Activated CD4-positive, CD25-positive, alpha-beta regulatory T cell (primary cell): ENCODE results near the gene GRIN1.

Experiments used
- DNase-seq, 4 experiments: peaks; one replicate each; lab custom pipeline; 2025; lab: John Stamatoyannopoulos, UW

The GRIN1 gene

DNA sequence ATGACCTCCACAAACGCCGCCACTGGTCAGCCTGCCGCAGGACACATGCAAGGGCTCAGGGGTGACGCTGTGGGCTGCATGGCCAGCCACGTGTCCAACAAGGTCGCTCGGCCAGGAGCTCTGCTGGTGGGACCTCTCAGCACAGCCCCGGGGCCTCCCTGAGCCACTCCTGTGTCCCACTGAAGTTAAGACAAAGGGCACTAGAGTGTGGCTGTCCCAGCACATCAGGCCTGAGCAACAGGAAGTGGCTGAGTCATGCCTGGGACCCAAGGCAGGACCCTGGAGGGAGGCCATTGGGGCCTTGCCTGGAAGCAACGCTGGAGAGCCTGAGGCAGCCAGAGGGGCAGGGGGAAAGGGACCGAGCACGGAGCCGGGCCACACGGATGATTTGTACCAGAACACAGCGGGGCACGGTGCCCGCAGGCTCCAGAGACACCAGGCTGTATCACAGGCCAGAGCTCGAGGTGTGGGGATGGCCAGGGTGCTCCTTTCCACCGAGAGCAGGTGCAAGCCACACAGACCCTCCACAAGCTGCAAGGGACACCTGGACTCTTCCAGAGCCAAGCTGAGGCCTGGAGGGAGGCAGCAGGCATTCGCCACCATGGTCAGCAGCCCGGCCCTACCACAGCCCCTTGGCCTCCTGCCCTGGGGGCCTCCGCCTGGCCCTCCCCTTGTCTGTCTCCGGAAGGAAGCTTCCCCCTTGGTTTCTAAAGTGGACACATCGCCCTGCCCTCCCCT, 39.4 kb downstream of the GRIN1 start:
- no peak for DNase-seq

DNA sequence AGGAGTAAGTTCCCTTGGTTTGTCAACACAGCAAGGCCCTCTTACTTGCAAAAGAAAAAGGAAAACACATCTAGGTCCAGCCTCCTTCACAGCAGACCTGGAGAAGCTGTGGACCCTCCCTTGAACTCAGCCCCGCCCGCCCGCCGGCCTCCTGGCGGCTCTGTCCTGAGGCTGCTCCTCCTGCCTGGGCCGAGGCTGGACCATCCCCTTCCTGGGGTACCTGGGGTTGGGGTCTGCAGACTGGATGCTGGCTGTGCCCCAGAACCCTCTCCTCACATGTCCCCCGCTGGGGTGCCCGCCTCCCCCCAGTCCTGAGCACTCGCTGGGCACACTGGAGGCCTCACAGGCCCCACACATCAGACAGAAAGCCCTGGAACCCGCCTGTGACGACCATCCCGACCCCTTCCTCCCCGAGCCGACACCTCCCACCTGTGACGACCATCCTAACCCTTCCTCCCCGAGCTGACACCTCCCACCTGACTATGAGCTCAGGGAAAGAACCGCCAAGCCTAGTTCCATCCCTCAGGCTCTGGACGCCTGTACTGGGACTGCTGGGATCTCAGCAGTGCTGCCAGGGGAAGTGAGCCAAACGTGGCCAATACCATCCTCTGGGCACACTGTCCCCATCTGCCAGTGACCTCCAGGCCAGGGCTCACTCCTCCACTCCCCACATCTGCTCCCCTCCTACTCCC, 40.1 kb downstream of the GRIN1 start:
- DNase-seq = no peak

DNA sequence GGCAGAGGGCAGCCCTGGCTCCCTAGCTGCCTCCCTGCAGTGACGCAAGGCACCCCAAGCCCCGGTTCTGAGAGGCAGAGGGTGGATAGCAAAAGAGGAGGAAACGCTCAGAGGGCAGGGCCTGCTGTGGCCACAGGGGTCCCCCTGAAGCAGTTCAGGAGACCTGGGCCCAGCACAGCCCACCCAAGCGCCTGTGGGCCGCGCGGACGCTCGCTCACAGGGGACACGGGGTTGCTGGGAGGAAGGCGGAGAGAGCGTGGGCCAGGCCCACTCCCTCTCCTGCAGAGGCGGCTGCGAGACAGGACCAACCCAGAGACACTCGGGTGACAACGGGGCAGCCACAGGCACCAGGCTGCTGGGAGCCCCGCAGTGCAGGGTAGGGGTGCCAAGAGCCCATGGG, 40.8 kb downstream of the GRIN1 start:
- no peak for DNase-seq

DNA sequence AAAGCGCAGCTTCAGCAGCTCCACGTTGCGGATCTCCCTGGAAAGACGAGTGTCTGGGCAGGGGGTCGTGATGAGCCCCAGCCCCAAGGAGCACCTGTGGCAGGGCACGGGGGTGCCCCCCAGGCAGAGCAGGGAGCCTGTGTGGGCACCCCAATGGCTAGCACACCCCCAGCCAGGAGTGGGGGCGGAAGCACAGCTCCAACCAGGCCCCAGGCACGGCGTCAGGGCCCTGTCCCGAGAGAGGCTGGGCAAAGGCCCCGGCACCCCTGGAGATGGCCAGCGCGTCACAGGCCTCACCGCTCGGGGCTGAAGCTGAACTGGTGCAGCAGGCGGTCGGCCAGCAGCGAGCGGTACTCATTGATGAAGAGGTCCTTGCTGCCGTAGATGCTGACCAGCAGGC, 41.5 kb downstream of the GRIN1 start:
- no peak for DNase-seq

DNA sequence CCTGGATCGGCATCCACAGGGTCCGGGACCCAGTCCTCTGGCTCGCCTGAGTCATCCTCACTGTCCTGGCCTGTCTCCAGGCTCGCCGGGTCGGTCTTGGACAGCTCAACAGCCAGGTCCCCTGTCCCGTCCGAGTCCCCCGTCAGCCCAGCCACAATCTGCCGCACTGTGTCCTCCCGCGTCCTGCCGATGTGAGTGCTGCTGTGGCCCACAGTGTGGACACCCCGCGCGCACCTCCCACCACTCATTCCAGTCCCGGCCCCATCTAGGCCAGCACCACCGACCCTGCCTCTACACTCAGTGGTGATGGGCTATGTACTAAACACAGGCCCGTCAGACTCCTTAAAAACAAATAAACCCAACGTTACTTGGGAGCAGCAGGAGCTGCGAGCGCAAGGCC, 42.7 kb downstream of the GRIN1 start:
- DNase-seq = no peak

DNA sequence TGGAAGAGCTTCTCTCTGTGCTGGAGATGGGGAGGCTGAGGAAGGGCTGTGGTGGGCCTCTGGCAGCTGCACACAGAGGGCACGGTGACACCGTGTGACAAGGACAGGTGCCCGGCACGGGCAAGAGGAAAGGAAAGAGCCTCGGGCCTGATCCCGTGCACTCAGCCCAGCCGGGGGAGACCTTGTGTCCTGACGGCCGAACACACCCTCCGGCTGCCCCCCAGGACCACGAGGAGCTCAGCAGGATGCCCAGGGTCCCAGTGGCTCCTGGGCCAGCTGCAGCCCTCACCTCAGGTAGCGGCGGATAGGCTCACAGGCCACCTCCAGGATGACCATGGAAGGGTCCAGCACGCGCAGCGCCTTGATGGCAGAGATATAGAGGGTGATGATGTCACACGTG, 43.9 kb downstream of the GRIN1 start:
- no peak for DNase-seq

DNA sequence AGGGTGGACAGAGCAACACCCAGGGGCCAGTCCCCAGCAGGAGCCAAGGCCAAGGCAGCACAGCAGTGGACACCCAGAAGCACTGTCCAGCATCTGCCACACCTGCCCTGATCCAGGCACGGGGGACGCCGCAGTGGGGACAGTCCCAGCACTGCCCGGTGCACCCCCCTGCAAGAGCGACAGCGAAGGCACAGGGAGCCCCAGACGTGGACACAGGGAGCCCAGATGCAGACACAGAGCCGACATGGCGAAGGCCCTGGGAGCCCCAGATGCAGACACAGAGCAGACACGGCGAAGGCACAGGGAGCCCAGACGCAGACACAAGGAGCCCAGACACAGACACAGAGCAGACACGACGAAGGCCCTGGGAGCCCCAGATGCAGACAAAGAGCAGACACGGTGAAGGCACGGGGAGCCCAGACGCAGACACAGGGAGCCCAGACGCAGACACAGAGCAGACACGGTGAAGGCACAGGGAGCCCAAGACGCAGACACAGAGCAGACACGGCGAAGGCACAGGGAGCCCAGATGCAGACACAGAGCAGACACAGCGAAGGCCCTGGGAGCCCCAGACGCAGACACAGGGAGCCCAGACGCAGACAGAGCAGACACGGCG, 45.1 kb downstream of the GRIN1 start:
- no peak for DNase-seq

DNA sequence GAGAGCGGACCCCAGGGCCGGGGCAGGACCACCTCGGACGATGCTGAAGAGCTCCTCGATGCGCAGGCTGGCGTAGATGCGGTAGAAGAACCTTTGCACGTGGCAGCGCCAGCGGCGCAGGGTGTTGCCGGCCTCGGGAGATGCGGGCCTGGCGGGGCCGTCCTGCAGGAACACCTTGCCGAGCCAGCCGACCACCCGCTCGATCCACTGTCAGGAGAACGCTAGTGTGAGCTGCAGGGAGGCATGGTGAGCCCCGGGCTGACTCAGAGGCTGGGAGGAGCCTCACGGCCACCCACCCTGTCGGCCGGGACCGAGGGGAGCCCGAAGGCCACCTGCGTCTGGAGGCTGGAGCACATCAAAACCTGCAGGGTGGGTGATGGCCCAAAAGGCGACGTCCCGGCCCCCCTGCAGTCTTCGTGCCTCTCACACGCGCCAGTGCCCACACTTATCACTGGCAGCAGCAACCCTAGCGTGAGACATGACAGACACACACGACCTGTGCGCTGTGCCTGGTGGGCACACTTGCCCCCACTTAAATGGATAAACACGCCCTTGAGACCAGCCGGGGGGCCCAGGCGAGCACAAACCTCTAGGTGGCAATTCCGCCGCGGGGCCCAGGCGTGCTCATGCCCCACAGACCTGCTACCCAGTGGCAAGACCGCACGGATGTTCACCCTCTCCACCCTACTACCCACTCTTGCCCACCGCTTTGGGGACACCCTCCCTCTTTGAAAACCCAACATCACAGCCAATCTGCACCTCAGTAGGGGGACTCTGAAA, 46.1 kb downstream of the GRIN1 start:
- DNase-seq = no peak

DNA sequence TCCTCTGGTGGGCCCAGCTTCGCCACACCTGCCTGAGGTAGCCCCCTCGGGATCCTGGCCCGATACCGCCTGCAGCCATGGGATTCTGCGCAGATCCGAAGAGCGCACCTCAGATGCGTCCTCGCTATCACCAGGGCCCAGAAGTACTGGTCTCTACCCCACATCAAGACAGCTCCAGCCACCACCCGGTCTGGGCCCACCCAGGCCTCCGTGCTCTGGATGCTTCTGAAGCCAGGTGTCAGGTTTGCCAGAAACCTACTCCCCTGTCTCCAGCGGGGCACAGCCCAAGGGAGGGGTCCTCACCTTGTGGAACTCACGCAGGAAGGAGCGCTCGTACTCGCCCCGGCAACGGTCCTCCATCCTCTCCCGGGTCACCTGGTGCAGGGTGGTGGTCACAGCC, 47.0 kb downstream of the GRIN1 start:
- DNase-seq = no peak

DNA sequence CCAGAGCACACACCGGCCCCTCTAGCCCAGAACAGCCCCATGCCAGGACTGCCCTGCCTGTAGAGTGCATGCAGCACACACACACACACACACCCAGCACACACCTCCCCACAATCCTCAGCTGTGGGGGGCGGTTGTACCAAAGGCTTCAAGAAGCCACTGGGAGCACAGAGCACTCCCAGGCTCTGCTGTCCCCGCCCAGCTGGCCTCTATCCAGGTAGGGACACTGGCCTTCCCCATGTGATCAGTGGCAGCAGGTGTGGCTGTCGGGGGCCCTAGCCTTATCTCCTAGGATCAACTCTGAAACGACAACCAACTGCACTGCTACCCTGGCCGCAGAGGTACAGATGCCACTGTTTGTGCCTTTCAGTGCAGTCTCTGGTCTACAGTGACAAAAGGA, 47.4 kb downstream of the GRIN1 start:
- DNase-seq = no peak

DNA sequence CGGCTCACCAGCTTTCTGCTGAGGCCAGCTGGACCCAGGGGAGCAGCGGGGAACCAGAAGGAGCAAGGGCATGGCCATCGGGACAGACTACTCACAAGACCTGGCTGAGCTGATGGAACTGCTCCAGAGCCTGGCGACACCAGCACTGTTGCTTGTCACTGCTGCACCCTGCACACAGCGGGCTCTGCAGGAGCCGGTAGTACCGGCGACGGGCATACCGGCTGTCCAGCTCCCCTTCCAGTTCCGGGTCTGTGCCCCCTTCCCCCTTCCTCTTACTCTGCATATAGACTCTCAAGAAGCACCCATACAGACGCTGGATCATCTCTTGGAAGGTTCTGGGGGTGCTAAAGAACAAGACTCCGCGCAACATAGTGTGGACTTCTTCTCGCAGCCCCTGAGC, 48.4 kb downstream of the GRIN1 start:
- no peak for DNase-seq

DNA sequence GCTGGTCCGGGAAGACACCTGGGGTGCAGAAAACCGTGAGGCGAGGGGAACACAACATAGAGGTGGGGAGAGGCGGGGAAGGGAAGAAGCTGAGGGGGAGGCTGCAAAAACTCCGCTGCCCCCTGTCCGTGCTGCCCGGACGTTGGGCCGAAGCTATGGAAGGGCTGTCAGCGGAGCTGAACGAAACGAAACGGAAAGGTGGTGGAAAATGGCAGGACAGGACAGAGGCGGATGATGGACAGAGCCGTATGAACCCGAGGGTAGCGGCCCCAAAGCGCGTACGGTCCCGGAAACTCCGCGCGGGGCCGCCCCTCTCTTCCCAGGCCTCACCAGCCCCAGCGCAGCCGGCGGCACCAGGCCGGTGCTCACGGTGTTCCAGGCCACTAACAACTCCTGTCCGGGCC, 49.1 kb downstream of the GRIN1 start:
- DNase-seq = no peak

DNA sequence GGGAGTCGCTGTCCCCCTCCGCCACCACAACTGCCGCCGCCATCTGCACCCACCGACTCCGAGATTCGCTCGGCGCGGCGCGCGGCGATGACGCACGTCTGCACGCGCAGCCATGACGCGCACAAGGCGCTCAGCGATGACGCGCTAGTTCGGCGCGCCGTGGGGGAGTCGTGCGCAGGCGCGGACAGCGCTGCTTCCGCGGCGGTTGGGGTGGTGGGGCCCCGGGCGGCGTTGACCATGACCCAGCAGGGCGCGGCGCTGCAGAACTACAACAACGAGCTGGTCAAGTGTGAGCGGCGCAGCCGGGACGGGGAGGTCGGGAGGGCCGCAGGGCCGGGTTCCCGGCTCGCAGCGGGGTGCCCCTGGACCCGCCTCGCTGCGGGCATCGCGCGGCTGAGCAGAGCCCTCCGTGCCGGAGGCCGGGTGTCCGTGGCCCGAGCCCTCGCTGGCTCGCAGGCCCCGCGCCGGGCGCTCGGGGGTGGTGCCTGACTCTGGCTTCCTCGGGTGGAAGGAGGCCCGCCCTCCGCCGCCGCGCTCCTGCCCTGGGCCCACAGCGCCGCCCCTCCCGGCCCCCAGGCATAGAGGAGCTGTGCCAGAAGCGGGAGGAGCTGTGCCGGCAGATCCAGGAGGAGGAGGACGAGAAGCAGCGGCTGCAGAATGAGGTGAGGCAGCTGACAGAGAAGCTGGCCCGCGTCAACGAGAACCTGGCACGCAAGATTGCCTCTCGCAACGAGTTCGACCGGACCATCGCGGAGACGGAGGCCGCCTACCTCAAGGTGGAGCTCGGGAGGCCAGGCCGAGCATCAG, 49.7 kb downstream of the GRIN1 start, which contains the start of the genes ANAPC2 and SSNA1:
TSS of gene ANAPC2 (minus strand) at position 71 of the 807 bp plus-strand sequence. CDS start at position 43, 28 bp downstream.
TSS of gene SSNA1 (plus strand) at position 187 of the 807 bp plus-strand sequence. CDS start at position 238, 51 bp downstream.
- DNase-seq = peak; percentile 83 to 90 (median 88)

DNA sequence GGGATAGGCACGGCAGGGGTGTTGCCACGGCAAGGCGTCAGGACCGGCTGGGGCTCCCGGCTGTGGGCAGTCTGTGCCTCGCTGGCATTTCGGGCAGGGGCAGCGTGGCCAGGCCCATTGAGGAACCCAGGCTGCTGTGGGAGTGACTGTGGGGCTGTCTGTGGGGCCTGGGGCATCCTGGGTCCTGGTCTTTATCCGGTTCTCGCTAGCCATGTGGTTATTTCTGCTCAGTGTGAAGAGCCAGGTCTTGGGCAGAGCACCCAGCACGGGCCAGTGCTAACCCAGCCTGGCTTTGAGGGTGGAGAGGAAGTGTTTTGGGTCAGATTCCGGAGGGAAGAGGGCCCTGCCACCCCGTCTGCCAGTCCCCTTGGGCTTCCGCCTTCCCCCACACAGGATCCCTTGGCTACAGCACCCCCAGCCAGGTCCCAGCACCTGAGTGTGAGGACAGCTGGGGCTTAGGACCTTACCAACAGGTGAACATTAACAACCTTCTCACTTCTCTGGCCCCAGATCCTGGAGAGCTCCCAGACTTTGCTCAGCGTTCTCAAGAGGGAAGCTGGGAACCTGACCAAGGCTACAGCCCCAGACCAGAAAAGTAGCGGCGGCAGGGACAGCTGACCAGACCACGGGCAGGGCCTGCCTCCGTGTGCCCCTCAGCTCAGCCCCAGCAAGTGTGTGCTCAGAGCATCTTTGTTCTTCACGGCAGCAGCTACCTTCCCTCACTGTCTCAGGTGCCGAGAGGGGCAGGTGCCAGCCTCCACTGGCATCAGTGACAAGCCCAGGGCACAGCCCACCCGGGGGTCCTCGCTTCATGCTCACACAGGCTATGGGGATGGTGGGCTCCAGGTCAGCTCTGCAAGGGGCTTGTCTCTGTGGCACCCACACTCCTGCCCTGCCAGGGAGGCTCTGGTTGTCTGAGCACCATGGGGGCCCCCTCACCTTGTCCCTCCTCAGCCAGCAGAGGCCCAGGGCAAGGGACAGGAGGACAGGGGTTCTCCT, 50.6 kb downstream of the GRIN1 start:
- no peak for DNase-seq

DNA sequence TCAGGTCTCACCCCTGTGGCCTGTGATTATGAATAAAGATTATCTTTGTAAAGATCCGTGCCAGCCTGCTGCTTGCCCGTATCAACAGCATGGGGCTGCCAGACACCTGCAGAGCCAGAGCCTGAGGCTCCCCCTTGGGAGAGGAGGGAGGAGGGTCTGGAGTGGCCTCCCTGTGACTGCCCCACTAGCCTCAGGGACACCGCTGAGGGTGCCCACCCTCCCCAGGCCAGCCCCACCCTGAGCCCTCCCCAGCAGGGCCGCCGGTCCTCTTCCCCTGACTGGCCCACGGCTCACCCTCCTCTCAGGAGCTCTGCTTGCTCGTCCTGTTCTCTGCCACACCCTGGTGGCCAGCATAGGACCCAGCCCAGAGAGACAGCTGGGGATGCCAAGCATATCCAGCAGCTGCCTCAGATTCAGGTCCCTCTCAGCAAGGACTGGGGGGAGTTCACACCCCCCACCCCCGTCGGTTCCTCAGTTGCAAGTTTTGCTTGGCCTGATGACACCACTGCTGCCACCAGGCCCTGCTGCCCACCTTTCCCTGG, 51.4 kb downstream of the GRIN1 start:
- no peak for DNase-seq

DNA sequence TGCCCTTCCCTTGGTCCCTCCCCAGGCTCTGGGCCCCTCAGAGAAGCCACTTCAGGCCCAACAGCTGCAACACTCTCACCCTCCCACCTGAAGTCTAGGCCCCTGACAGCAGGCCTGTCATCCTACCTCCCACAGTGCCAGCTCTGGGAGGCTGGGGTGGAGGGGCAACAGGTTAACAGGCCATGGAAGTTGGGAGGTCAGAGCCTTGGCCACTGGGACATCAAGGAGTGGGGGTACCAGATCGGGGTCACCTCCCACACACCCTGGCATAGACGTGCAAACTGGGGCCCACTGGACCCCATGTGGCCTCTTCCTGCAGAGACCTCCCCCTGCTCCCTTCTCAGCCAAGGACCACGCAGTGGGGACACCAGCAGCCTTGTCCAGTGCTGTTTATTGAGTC, 52.3 kb downstream of the GRIN1 start:
- no peak for DNase-seq

DNA sequence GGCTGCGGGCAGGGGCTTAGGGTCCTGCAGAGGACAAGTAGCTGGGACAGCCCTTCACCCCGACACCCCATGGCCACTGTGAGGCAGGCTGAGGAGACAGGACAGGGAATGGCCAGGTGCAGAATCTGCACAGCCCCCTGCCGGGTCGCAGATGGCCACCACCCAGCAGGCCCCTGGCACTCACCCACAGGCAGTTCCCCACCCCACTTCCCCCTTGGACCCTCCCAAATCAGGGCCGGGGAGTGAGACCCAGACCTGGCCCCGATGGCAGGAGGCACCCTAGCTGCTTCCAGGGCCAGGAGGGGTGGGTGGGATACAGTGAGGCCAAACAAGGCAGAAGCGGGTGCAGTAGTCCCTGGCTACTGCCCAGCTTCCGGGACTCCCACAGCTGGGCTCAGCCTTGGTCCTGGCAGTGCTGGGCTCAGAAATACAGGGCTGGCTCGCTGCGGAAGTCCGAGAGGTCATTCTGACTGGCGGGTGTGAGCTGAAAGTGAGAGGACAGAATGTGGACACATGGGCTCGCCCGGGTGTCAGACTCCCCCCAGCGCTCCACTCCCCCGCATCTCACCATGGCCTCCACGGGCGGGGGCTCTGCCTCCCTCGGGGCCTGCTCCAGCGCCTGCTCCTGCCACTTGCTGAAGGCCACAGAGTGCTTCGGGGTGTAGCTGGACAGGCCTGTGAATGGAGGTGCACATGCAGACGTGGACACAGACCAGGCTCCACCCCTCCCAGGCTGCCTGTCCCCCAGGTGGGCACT, 52.9 kb downstream of the GRIN1 start:
- no peak for DNase-seq

DNA sequence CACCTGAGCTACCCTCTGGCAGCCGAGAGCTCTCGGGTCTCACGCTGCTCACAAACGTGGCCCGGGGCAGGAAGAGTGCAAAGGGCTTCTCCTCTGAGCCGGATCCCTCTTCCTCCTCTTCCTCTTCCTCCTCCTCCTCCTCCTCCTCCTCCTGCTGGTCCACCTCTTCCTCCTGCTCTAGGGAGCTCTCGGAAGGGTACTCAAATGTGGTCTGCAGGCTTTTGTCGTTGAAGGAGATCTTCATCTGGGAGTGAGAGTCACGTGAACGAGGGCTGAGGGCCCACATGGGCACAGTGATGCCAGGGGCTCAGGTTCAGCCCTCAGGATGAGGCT, 53.5 kb downstream of the GRIN1 start:
- DNase-seq = no peak

DNA sequence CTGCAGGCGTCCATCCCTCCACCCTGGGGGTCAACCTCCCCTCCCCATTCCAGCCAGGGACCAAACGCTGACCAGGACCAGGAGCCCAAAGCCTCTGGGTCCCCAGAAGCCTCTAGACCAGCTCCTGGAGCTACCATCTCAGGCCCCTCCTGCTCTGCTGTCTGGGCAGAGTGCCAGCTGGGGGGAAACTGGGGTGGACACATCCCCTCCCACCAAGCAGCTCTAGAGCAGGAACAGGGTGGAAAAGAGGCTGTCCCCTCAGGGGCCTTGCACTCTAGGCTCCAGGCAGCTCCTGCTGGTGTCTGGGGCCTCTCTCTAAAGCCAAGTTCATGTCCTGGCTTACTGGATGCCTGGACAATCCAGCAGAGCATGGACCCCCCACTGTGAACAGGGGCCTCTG, 53.9 kb downstream of the GRIN1 start:
- DNase-seq = no peak
